ENCODE results near the gene TBCD. TPM values are rescaled to one million over a fixed set of nuclear protein-coding genes. Genes with fewer than 3 reads are reported as not detected.
A peak's percentile ranks its signal among the peaks of the same experiment; 100 is the strongest.

Gene TBCD
- total and polyA plus RNA-seq, 9 of the 15 experiments (the other 6 are each of a cell fraction or from before 2014, with no cell fraction given): 8.9 to 98.5 (median 28.0) TPM

DNA sequence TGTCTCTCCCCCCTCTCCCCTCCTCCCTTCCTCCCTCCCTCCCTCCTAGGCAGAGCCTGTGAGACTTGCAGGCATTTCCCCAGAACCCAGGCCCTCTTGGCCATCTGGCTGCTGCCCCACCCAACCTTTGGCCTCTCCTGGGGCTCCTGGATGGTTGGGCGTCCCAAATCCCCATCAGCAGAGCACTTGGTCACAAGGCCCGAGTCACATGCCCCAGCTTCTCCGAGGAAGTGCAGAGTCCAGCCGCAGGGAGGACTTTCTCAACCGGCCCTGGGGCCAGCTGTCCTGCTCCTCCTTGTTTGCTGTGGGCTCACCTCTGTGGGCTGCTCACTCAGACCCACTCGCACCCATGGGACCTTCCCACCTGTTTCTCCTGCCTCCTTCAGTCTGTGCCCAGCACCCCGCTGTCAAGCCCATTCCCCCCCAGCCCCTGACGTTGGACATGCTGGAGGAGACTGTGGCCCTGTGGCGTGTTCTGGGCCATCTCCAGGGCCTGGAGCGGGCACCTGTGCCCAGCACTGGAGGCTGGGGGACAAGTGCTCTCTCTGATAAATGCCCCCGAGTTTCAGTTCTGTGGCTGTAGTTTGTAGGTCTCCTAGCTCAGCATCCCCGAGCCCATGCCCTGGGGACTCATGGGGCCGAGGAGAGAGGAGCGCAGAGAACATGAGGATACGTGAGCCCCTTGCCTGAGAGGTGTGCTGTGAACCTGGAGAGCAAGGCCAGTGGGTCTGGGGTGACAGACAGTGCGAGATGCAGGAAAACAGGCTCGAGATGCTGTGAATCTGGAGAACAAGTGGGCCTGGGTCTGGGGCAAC, 130.2 kb downstream of the TBCD start:
- ATAC-seq: no peak
- H3K9me3 ChIP-seq (replicated peaks; ENCODE audit: control insufficient read depth, insufficient read depth, low read depth, low read length): no peaks in the 10 kb centered on the region
- peaks cover 40% of the 10 kb centered on the region for H3K79me2 ChIP-seq (ENCODE audit: control insufficient read depth, insufficient read depth, low read length)
- H2AFZ ChIP-seq (ENCODE audit: low read depth, low read length): no peak overlapping the region
- H3K4me1 ChIP-seq (replicated peaks in 1 of 2; ENCODE audit: control insufficient read depth in 2 of 2, insufficient read depth in 2 of 2, low read length in 2 of 2): peaks cover 29 to 68% of the 10 kb centered on the region in 2 experiments
- ChIA-PET POLR2A (interaction anchor here (0.6 kb wide), 1 partner anchor 68 kb away, joined by 3 read pairs; no protein-coding TSS in a partner anchor), CTCF (ENCODE audit: low intra/inter-chr PET ratio) (no interaction called here)
- no peaks in the 10 kb centered on the region for H4K20me1 ChIP-seq (replicated peaks; ENCODE audit: control insufficient read depth, insufficient read depth, low read length)
- no TSS peak for BruUV-seq (replicated peaks)
- in situ Hi-C loops (cut with MboI) (no loop called here), intact Hi-C loops (cut with micrococcal nuclease) (no loop called here)
- no peak for FAIRE-seq
- H3K9ac ChIP-seq (ENCODE audit: insufficient read depth in 1 of 2, low read depth in 2 of 2, low read length in 2 of 2): peak overlapping the region in 1 of 2 experiments; percentile 80; a peak in 2 of 4 replicates
- H3K4me3 ChIP-seq: no peak overlapping the region
- DNase-seq (ENCODE audit: extremely low read depth in 1 of 4, low spot score in 3 of 4): peak in 1 of 4 experiments; percentile 37
- WGBS (ENCODE audit: insufficient coverage, low coverage, missing lambda C conversion rate): 82% methylated on average over 14 of the region's 17 CpGs
- no peak overlapping the region for H3K4me2 ChIP-seq (ENCODE audit: insufficient read depth, low read length)
- H3K9me1 ChIP-seq (ENCODE audit: control insufficient read depth, insufficient read depth, low read length): no peaks in the 10 kb centered on the region
- no peaks in the 10 kb centered on the region for H3K27me3 ChIP-seq (ENCODE audit: control insufficient read depth in 2 of 2, insufficient read depth in 2 of 2, low read length in 2 of 2)
- H3K27ac ChIP-seq (ENCODE audit: extremely low read depth, low read depth, low read length): no peak overlapping the region; the same call in 2 of the 3 replicates
- H3K36me3 ChIP-seq (ENCODE audit: control insufficient read depth, insufficient read depth, low read length): peaks cover 19% of the 10 kb centered on the region; the same call in 2 of the 3 replicates
- 0 out of 2 replicates have a peak, but pooled peaks have one; percentile 19 for TF ChIP-seq SMAD4 (CRISPR knock-in tag; conservative IDR thresholded peaks at IDR 0.05)
- peak; percentile 81; the same call in 1 of the 2 replicates for TF ChIP-seq ZNF583 (CRISPR knock-in tag; IDR thresholded peaks at IDR 0.05)
- TF ChIP-seq ZNF449 (CRISPR knock-in tag; IDR thresholded peaks at IDR 0.05): peak; percentile 72; the same call in 1 of the 2 replicates
- TF ChIP-seq BRF1 (IDR thresholded peaks at IDR 0.05; ENCODE audit: borderline replicate concordance, extremely low read depth, insufficient read length): no peak
- TF ChIP-seq, protein P1, sequence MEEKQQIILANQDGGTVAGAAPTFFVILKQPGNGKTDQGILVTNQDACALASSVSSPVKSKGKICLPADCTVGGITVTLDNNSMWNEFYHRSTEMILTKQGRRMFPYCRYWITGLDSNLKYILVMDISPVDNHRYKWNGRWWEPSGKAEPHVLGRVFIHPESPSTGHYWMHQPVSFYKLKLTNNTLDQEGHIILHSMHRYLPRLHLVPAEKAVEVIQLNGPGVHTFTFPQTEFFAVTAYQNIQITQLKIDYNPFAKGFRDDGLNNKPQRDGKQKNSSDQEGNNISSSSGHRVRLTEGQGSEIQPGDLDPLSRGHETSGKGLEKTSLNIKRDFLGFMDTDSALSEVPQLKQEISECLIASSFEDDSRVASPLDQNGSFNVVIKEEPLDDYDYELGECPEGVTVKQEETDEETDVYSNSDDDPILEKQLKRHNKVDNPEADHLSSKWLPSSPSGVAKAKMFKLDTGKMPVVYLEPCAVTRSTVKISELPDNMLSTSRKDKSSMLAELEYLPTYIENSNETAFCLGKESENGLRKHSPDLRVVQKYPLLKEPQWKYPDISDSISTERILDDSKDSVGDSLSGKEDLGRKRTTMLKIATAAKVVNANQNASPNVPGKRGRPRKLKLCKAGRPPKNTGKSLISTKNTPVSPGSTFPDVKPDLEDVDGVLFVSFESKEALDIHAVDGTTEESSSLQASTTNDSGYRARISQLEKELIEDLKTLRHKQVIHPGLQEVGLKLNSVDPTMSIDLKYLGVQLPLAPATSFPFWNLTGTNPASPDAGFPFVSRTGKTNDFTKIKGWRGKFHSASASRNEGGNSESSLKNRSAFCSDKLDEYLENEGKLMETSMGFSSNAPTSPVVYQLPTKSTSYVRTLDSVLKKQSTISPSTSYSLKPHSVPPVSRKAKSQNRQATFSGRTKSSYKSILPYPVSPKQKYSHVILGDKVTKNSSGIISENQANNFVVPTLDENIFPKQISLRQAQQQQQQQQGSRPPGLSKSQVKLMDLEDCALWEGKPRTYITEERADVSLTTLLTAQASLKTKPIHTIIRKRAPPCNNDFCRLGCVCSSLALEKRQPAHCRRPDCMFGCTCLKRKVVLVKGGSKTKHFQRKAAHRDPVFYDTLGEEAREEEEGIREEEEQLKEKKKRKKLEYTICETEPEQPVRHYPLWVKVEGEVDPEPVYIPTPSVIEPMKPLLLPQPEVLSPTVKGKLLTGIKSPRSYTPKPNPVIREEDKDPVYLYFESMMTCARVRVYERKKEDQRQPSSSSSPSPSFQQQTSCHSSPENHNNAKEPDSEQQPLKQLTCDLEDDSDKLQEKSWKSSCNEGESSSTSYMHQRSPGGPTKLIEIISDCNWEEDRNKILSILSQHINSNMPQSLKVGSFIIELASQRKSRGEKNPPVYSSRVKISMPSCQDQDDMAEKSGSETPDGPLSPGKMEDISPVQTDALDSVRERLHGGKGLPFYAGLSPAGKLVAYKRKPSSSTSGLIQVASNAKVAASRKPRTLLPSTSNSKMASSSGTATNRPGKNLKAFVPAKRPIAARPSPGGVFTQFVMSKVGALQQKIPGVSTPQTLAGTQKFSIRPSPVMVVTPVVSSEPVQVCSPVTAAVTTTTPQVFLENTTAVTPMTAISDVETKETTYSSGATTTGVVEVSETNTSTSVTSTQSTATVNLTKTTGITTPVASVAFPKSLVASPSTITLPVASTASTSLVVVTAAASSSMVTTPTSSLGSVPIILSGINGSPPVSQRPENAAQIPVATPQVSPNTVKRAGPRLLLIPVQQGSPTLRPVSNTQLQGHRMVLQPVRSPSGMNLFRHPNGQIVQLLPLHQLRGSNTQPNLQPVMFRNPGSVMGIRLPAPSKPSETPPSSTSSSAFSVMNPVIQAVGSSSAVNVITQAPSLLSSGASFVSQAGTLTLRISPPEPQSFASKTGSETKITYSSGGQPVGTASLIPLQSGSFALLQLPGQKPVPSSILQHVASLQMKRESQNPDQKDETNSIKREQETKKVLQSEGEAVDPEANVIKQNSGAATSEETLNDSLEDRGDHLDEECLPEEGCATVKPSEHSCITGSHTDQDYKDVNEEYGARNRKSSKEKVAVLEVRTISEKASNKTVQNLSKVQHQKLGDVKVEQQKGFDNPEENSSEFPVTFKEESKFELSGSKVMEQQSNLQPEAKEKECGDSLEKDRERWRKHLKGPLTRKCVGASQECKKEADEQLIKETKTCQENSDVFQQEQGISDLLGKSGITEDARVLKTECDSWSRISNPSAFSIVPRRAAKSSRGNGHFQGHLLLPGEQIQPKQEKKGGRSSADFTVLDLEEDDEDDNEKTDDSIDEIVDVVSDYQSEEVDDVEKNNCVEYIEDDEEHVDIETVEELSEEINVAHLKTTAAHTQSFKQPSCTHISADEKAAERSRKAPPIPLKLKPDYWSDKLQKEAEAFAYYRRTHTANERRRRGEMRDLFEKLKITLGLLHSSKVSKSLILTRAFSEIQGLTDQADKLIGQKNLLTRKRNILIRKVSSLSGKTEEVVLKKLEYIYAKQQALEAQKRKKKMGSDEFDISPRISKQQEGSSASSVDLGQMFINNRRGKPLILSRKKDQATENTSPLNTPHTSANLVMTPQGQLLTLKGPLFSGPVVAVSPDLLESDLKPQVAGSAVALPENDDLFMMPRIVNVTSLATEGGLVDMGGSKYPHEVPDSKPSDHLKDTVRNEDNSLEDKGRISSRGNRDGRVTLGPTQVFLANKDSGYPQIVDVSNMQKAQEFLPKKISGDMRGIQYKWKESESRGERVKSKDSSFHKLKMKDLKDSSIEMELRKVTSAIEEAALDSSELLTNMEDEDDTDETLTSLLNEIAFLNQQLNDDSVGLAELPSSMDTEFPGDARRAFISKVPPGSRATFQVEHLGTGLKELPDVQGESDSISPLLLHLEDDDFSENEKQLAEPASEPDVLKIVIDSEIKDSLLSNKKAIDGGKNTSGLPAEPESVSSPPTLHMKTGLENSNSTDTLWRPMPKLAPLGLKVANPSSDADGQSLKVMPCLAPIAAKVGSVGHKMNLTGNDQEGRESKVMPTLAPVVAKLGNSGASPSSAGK (IDR thresholded peaks at IDR 0.05): peak; percentile 60; the same call in 1 of the 2 replicates
- no peak for TF ChIP-seq MED1 (CRISPR knock-in tag; IDR thresholded peaks at IDR 0.05; ENCODE audit: borderline replicate concordance)
- TF ChIP-seq L3MBTL2 (IDR thresholded peaks at IDR 0.05): peak; percentile 49; the same call in 1 of the 2 replicates
